HepG2 (cell line): ENCODE data around the gene ARHGAP26. TPM values are rescaled to one million over a fixed set of nuclear protein-coding genes. Genes with fewer than 3 reads are reported as not detected.

Experiments
- ATAC-seq: fragments of 200-7000 bp; cut with Tn5 transposase; 3 replicates; pipeline ENCODE4 v1.9.1; 2020; ENCODE audit warnings: mild to moderate bottlenecking, moderate library complexity
- BruUV-seq: library from RNA; stranded (reverse); fragments of 400-500 nt; replicated peaks from 2 replicates; lab custom pipeline; 2021; lab: Mats Ljungman, UMichigan
- CTCF ChIA-PET: fragments of 300-600 bp; formaldehyde crosslinking; extraction: SDS; loops from one replicate; lab custom pipeline; 2021; ENCODE audit warnings: low total read pairs, inconsistent platforms, low intra/inter-chr PET ratio; lab: Yijun Ruan, JAX
- POLR2A ChIA-PET: fragments of 350-600 bp; sonication (Branson Sonifier 250); formaldehyde crosslinking; loops from one replicate; lab custom pipeline; 2020; ENCODE audit warnings: antibody characterized with exemption, inconsistent platforms; lab: Yijun Ruan, JAX
- DNase-seq: peaks from one replicate; pipeline ENCODE4 v3.0.0-alpha.2; 2015; ENCODE audit warnings: low spot score
- FAIRE-seq: peaks from 3 replicates; lab custom pipeline; 2011; peaks lifted over from hg19 to GRCh38; lab: Jason Lieb, UNC
- H2AFZ ChIP-seq: one replicate; pipeline ENCODE4 v1.6.1; 2011; ENCODE audit warnings: low read length, inconsistent platforms
- H3K27ac ChIP-seq: fragments of 300-600 bp; 3 replicates; pipeline ENCODE4 v1.8.0; 2011; ENCODE audit warnings: mixed run types, mild to moderate bottlenecking, mixed read lengths, low read length, inconsistent platforms; ENCODE audit not compliant: insufficient read depth; ENCODE audit errors: extremely low read length
- H3K27me3 ChIP-seq, 2 experiments: fragments of 200-600 bp in 1 of 2; 2 replicates in 1 of 2; 3 replicates in 1 of 2; pipeline versions ENCODE4 v1.6.0 to v1.8.0; 2011; ENCODE audit warnings: low read length in 2 of 2, mild to moderate bottlenecking in 2 of 2, moderate library complexity in 2 of 2, inconsistent platforms in 1 of 2; ENCODE audit not compliant: insufficient read depth in 2 of 2, control insufficient read depth in 1 of 2
- H3K36me3 ChIP-seq, 2 experiments: fragments of 200-600 bp in 1 of 2; replicated peaks in 1 of 2; 2 replicates in 1 of 2; 3 replicates in 1 of 2; pipeline versions ENCODE4 v1.5.1 to v1.8.0; 2011; ENCODE audit warnings: low read length in 2 of 2, inconsistent platforms in 1 of 2; ENCODE audit not compliant: insufficient read depth in 2 of 2, control insufficient read depth in 1 of 2
- H3K4me1 ChIP-seq: 2 replicates; pipeline ENCODE4 v1.5.1; 2012; ENCODE audit warnings: low read length, inconsistent platforms; ENCODE audit not compliant: insufficient read depth
- H3K4me2 ChIP-seq: 2 replicates; pipeline ENCODE4 v1.6.0; 2011; ENCODE audit warnings: low read depth, low read length, inconsistent platforms
- H3K4me3 ChIP-seq, 3 experiments: fragments of 200-600 bp in 1 of 3; sonication (generic), shearing (Covaris generic) in 1 of 3; replicated peaks in 1 of 3; 2 replicates each; pipeline ENCODE4 v1.5.1; 2011 to 2016; ENCODE audit warnings: low read length in 3 of 3, inconsistent platforms in 2 of 3, low read depth in 2 of 3, mild to moderate bottlenecking in 2 of 3, control low read depth in 1 of 3, mixed read lengths in 1 of 3; ENCODE audit not compliant: insufficient read depth in 1 of 3
- H3K79me2 ChIP-seq: one replicate; pipeline ENCODE4 v1.6.1; 2011; ENCODE audit warnings: low read length, inconsistent platforms; ENCODE audit not compliant: insufficient read depth
- H3K9ac ChIP-seq: 2 replicates; pipeline ENCODE4 v1.6.0; 2011; ENCODE audit warnings: mild to moderate bottlenecking, low read depth, low read length, inconsistent platforms; ENCODE audit not compliant: insufficient read depth
- H3K9me3 ChIP-seq: 2 replicates; pipeline ENCODE4 v1.5.1; 2012; ENCODE audit warnings: mild to moderate bottlenecking, low read length
- H4K20me1 ChIP-seq: 2 replicates; pipeline ENCODE4 v1.6.0; 2011; ENCODE audit warnings: inconsistent platforms, mild to moderate bottlenecking, low read length, moderate library complexity; ENCODE audit not compliant: insufficient read depth
- MNT ChIP-seq: fragments of 450-650 bp; IDR thresholded peaks from 2 replicates; pipeline ENCODE4 v1.6.1; 2016
- RNF219 ChIP-seq: sonication (generic); formaldehyde crosslinking; IDR thresholded peaks from 2 replicates; pipeline ENCODE4 v1.5.0; 2020; ENCODE audit warnings: mild to moderate bottlenecking, missing genetic modification reagents
- TFE3 ChIP-seq: IDR thresholded peaks from 2 replicates; pipeline ENCODE4 v1.6.1; 2016
- ZFP62 ChIP-seq: sonication (generic); formaldehyde crosslinking; IDR thresholded peaks from 2 replicates; pipeline ENCODE4 v1.4.0; 2020; ENCODE audit warnings: missing genetic modification reagents
- ZNF136 ChIP-seq: sonication (generic); formaldehyde crosslinking; IDR thresholded peaks from 2 replicates; pipeline ENCODE4 v1.8.1; 2022; ENCODE audit warnings: low read depth, mild to moderate bottlenecking, moderate library complexity, missing genetic modification reagents
- ZNF574 ChIP-seq: sonication (generic); formaldehyde crosslinking; IDR thresholded peaks from 2 replicates; pipeline ENCODE4 v1.4.0; 2020; ENCODE audit warnings: missing genetic modification reagents
- ZNF644 ChIP-seq: IDR thresholded peaks from 2 replicates; pipeline ENCODE4 v1.6.1; 2016; ENCODE audit warnings: low read depth
- WGBS: methylation state at CpG from one replicate; pipeline ENCODE4 v1.1.6; 2017; ENCODE audit warnings: low lambda C conversion rate; 5-methylcytosine and 5-hydroxymethylcytosine counted together
- in situ Hi-C: cut with HindIII; loops from 2 replicates; pipeline ENCODE4 v1.10.0; 2017; ENCODE audit warnings: low pct_unique_long_range_greater_than_20kb; ENCODE audit not compliant: extremely low pct_ligation_motif_present
- intact Hi-C: fragments of 100-400 bp; cut with micrococcal nuclease; formaldehyde crosslinking; loops from one replicate; pipeline ENCODE4 v1.10.0; 2022; ENCODE audit not compliant: unreplicated experiment
- polyA plus RNA-seq, 8 experiments: library from polyadenylated mRNA; depleted of rRNA in 3 of 8; stranded (reverse) in 7 of 8; unstranded in 1 of 8; fragments of >200 nt; fragmentation: Illumina TruSeq in 4 of 8; extraction: Trizol in 4 of 8; gene quantifications; 2 replicates each; pipeline versions ENCODE4 v1.2.1 to v1.2.3, GENCODE V29; 2011 to 2016; ENCODE audit warnings: low read depth in 4 of 8, missing spikeins in 1 of 8, mixed read lengths in 1 of 8; ENCODE audit not compliant: insufficient read depth in 1 of 8
- total RNA-seq, 5 experiments: library from RNA; depleted of rRNA; stranded (reverse); fragments of >200 nt; fragmentation: Illumina TruSeq; extraction: Trizol; gene quantifications; 2 replicates each; pipeline ENCODE4 v1.2.3, GENCODE V29; 2016; ENCODE audit warnings: low read depth in 1 of 5

Gene ARHGAP26
- total and polyA plus RNA-seq, 2 of the 13 experiments (the other 11 are each of a cell fraction or from before 2014, with no cell fraction given): 9.6 to 18.2 TPM

GRCh38 chr5:143219696-143220095, 449.5 kb downstream of the ARHGAP26 start:
- no peak for DNase-seq
- ATAC-seq: no peak
- intact Hi-C loops: no loop called here
- FAIRE-seq: no peak
- H3K27ac ChIP-seq: no peak overlapping the region
- peak; percentile 75 for TF ChIP-seq MNT
- TF ChIP-seq ZNF644 (CRISPR knock-in tag): no peak
- 80% methylated on average over 2 of the region's 2 CpGs for WGBS
- POLR2A ChIA-PET: no interaction called here
- no peaks in the 10 kb centered on the region for H3K79me2 ChIP-seq
- no peaks in the 10 kb centered on the region for H4K20me1 ChIP-seq
- no peak overlapping the region for H3K4me2 ChIP-seq
- no peaks in the 10 kb centered on the region for H3K27me3 ChIP-seq
- H3K9ac ChIP-seq: no peak overlapping the region
- CTCF ChIA-PET: no interaction called here
- H3K36me3 ChIP-seq: peaks cover 4 to 12% of the 10 kb centered on the region in 2 experiments; a peak in 4 of 5 replicates
- no TSS peak for BruUV-seq
- no peaks in the 10 kb centered on the region for H3K9me3 ChIP-seq
- no peak overlapping the region for H3K4me3 ChIP-seq
- H3K4me1 ChIP-seq: peaks cover 26% of the 10 kb centered on the region
- in situ Hi-C loops: no loop called here
- no peak overlapping the region for H2AFZ ChIP-seq

- Histone ChIP-seq H3K4me2 (no peak overlapping the region), H2AFZ (no peak overlapping the region), H4K20me1 (no peaks in the 10 kb centered on the region), H3K27ac (no peak overlapping the region), H3K4me1 (peaks cover 26% of the 10 kb centered on the region), H3K9ac (no peak overlapping the region), H3K79me2 (no peaks in the 10 kb centered on the region), H3K4me3 (no peak overlapping the region), H3K9me3 (no peaks in the 10 kb centered on the region), H3K27me3 (no peaks in the 10 kb centered on the region), H3K36me3 (peaks cover 4 to 12% of the 10 kb centered on the region in 2 experiments; a peak in 2 of 5 replicates)
- ATAC-seq: no peak
- BruUV-seq: no TSS peak
- DNase-seq: no peak
- no peak for FAIRE-seq
- POLR2A ChIA-PET: no interaction called here
- intact Hi-C loops (no loop called here), in situ Hi-C loops (no loop called here)
- CTCF ChIA-PET: no interaction called here
- 96% methylated on average over 3 of the region's 3 CpGs for WGBS
- TF ChIP-seq ZNF136 (no peak), TFE3 (CRISPR knock-in tag) (no peak), ZFP62 (CRISPR knock-in tag) (no peak), ZNF574 (CRISPR knock-in tag) (no peak), RNF219 (CRISPR knock-in tag) (no peak)
Observed at GRCh38 chr5:143220748-143221251, 450.6 kb downstream of the ARHGAP26 start.
